IPS-18a (cell line): ENCODE data around the gene POLD3.
"Not testable (repeated sequence)": the region's sequence is repeated elsewhere in the genome, so short reads cannot be mapped to it uniquely, and the experiment has no call there.

Source experiments
- H3K27ac ChIP-seq: one replicate; pipeline ENCODE4 v1.5.1; 2013; ENCODE audit warnings: low read length
- H3K27me3 ChIP-seq: one replicate; pipeline ENCODE4 v1.6.1; 2013; ENCODE audit warnings: mild to moderate bottlenecking, low read length; ENCODE audit not compliant: control insufficient read depth, insufficient read depth
- H3K36me3 ChIP-seq: one replicate; pipeline ENCODE4 v1.6.1; 2013; ENCODE audit warnings: low read depth, low read length; ENCODE audit not compliant: control insufficient read depth
- H3K4me1 ChIP-seq: one replicate; pipeline ENCODE4 v1.6.1; 2013; ENCODE audit warnings: low read depth, low read length; ENCODE audit not compliant: control insufficient read depth
- H3K4me3 ChIP-seq: one replicate; pipeline ENCODE4 v1.5.1; 2013; ENCODE audit warnings: low read length
- H3K9ac ChIP-seq: one replicate; pipeline ENCODE4 v1.6.1; 2013; ENCODE audit warnings: mild to moderate bottlenecking, low read length, moderate library complexity
- H3K9me3 ChIP-seq: one replicate; pipeline ENCODE4 v1.6.1; 2013; ENCODE audit warnings: low read depth, low read length; ENCODE audit not compliant: control insufficient read depth

POLD3 gene

DNA sequence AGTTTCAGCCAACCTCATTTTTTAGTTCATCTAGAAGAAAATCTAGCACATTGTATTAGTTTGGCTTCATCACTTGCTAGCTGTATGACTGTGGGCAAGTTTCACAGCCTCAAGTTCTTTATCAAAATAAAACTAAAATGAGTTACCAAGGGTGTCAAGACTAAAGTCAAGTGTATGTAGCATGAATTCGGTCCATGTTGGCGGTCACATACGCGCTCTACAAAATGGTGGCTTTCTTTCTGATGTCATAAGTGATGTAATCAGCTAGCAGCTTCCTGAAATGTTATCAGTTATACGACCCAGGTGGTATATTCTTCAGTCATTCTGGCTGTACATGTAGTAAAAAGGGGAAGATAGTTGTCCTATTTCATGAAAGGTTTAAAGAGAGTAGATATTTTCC is 50.5 kb downstream of the POLD3 start:
- no peaks in the 10 kb centered on the region for H3K9me3 ChIP-seq
- H3K4me3 ChIP-seq = no peak overlapping the region
- no peak overlapping the region for H3K27ac ChIP-seq
- no peak overlapping the region for H3K9ac ChIP-seq
- peaks cover 7% of the 10 kb centered on the region for H3K4me1 ChIP-seq
- peaks cover 35% of the 10 kb centered on the region for H3K36me3 ChIP-seq
- no peaks in the 10 kb centered on the region for H3K27me3 ChIP-seq

DNA sequence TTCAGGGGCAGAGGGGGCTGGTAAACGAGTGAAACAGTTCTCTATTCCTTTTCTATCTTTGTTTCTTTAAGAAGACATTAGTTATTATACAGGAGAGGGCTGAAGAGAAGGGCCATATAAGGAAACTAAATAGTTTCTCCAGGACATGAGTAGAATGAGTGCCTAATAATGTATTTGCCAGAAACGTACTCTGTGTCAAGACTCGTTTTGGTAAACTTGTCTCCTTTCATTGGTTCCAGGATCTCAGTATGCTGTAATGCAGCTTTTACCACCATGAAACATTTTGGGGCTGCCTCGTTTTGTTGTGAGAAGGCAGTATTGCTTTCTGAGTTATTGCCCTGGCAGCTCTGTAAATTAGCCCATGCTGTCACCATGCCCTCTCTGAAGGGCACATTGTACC is 51.7 kb downstream of the POLD3 start:
- no peaks in the 10 kb centered on the region for H3K9me3 ChIP-seq
- H3K36me3 ChIP-seq = peaks cover 26% of the 10 kb centered on the region
- H3K27ac ChIP-seq = no peak overlapping the region
- no peaks in the 10 kb centered on the region for H3K27me3 ChIP-seq
- no peak overlapping the region for H3K4me3 ChIP-seq
- peaks cover 7% of the 10 kb centered on the region for H3K4me1 ChIP-seq
- no peak overlapping the region for H3K9ac ChIP-seq

DNA sequence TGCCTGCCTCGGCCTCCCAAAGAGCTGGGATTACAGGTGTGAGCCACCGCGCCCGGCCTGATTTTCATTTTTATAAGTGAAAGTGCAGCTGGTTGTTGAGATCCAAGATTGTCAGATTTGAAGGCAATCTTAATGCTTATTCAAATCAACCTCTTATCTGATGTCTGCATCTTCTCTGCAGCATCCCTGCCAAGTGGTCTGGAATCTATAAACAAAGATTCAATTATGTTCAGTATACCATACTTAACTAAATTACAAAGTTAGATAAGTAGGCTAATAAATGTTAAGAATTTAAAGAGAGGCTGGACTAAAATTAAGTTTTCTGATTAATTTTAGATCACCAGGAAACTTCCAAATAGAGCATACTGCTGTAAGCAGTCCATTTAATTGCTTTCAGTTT is 53.8 kb downstream of the POLD3 start:
- Histone ChIP-seq H3K4me1 (peaks cover 7% of the 10 kb centered on the region), H3K9me3 (no peaks in the 10 kb centered on the region), H3K27me3 (no peaks in the 10 kb centered on the region), H3K36me3 (peaks cover 16% of the 10 kb centered on the region), H3K9ac (no peak overlapping the region), H3K27ac (no peak overlapping the region), H3K4me3 (no peak overlapping the region)

DNA sequence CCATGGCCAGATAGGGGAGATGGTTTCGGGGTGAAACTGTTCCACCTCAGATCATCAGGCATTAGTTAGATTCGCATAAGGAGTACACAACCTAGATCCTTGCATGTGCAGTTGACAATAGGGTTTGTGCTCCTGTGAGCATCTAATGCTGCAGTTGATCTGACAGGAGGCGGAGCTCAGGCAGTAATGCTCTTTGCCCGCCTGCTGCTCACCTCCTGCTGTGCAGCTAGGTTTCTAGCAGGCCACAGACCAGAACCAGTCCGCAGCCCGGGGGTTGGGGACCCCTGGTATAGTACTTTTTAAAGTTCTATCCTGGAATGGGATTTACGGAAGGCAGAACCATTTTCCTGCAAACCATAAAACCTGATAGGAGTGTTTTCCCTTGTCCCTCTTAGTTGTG is 54.6 kb downstream of the POLD3 start:
- no peaks in the 10 kb centered on the region for H3K27me3 ChIP-seq
- H3K9ac ChIP-seq = no peak overlapping the region
- H3K9me3 ChIP-seq = no peaks in the 10 kb centered on the region
- H3K27ac ChIP-seq = no peak overlapping the region
- peaks cover 9% of the 10 kb centered on the region for H3K36me3 ChIP-seq
- H3K4me3 ChIP-seq = no peak overlapping the region
- peaks cover 7% of the 10 kb centered on the region for H3K4me1 ChIP-seq

DNA sequence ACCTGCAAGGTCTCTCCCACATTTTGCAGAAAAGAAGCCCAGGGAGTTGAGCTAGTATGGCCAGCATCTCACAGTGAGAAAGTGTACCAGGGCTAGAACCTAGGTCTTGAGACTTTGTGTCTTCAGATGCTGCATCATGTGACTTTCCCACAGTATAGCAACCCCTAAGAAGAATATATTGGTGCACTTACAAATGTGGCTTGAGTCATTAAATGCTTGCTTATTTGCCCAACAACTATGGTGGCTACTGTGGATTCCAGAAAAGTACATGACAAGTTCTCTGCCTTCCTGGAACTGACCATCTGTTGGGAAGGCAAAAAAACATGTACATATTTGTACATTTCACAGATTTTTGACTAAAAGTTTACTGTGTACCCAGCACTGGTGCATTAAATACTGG is 55.0 kb downstream of the POLD3 start:
- peaks cover 7% of the 10 kb centered on the region for H3K4me1 ChIP-seq
- no peak overlapping the region for H3K4me3 ChIP-seq
- H3K9me3 ChIP-seq = no peaks in the 10 kb centered on the region
- no peaks in the 10 kb centered on the region for H3K27me3 ChIP-seq
- H3K36me3 ChIP-seq = peaks cover 8% of the 10 kb centered on the region
- no peak overlapping the region for H3K27ac ChIP-seq
- no peak overlapping the region for H3K9ac ChIP-seq

DNA sequence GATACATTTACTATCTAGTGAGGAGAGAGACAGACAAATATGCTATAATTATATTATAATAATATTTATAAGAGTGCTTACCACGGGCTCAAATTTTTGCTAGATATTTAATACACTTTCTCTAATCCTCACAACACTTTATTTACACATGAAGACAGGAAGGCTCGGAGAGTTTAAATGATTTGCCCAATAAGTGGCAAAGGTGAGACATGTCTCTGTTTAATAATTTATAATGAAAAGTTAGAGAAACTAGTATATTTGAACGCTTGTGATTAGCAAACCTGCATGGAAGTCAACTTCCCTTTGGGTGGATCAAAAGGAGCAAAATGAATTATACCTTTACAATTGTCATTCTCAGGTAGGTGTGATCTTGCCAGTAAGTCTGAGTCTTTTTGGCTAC is 55.4 kb downstream of the POLD3 start:
- Histone ChIP-seq H3K4me3 (no peak overlapping the region), H3K9me3 (no peaks in the 10 kb centered on the region), H3K9ac (no peak overlapping the region), H3K27me3 (no peaks in the 10 kb centered on the region), H3K27ac (no peak overlapping the region), H3K36me3 (peaks cover 8% of the 10 kb centered on the region), H3K4me1 (peaks cover 7% of the 10 kb centered on the region)

DNA sequence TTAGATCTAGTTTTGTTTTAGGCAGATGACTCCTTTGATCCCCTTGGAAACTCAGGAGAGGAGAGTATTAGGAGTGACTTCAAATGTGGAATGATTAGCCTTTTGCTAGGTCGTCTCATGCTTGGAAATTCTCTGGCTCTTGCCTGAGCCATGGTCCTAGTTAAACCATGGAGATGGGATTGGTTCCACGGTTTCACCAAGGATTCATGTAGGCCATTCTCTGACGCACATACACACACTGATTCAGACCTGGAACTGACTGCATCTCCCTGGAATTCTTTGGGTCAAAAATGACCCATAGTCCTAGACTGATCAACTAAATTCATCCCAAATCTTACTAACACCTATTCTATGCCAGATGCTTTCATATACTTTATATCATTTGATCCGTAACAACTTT is 56.5 kb downstream of the POLD3 start:
- Histone ChIP-seq H3K4me3 (no peak overlapping the region), H3K9me3 (no peaks in the 10 kb centered on the region), H3K9ac (no peak overlapping the region), H3K27ac (no peak overlapping the region), H3K27me3 (no peaks in the 10 kb centered on the region), H3K4me1 (peaks cover 7% of the 10 kb centered on the region), H3K36me3 (peaks cover 6% of the 10 kb centered on the region)

DNA sequence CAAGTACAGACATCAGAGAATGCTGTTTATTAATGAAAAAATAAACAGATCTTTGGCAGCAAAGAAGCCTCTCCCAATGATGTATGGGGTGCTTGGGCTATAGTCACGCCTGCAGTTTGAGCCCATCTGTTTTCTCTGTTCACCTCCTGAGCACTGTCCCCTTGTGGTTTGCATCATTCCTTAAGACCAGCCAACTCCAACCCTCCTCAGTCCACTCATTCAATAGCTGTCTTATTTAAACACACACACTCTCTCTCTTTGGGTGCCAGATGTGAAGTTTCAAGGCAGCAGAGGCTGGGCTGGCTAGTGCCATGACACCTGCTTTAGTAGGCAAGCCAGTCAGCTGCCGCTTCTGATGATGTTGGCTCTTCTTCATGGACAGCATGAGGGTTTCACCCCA is 58.1 kb downstream of the POLD3 start:
- no peaks in the 10 kb centered on the region for H3K9me3 ChIP-seq
- no peak overlapping the region for H3K9ac ChIP-seq
- H3K27me3 ChIP-seq = no peaks in the 10 kb centered on the region
- H3K36me3 ChIP-seq = peaks cover 6% of the 10 kb centered on the region
- H3K4me1 ChIP-seq = peaks cover 7% of the 10 kb centered on the region
- no peak overlapping the region for H3K4me3 ChIP-seq
- H3K27ac ChIP-seq = no peak overlapping the region

DNA sequence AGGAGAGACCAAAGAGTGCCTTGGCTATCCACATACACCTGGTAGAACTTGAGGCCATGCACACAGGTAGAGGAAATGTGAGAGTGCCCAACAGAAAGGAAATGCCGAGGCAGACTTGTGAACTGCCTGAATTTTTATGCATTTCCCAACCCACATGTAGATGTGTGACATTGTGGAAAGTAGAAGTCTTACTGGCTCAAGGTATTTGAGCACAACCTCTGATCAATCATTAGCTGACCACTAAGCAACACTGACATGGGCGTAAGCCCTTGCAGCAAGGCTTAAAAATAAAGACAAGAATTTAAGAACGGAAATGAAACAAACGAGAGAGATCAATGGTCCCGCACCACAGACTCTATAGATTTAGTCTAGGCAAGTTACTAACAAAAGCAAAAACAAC is 62.6 kb downstream of the POLD3 start:
- H3K27ac ChIP-seq = no peak overlapping the region
- H3K9ac ChIP-seq = no peak overlapping the region
- no peaks in the 10 kb centered on the region for H3K9me3 ChIP-seq
- no peaks in the 10 kb centered on the region for H3K4me1 ChIP-seq
- no peak overlapping the region for H3K4me3 ChIP-seq
- peaks cover 6% of the 10 kb centered on the region for H3K36me3 ChIP-seq
- H3K27me3 ChIP-seq = no peaks in the 10 kb centered on the region

DNA sequence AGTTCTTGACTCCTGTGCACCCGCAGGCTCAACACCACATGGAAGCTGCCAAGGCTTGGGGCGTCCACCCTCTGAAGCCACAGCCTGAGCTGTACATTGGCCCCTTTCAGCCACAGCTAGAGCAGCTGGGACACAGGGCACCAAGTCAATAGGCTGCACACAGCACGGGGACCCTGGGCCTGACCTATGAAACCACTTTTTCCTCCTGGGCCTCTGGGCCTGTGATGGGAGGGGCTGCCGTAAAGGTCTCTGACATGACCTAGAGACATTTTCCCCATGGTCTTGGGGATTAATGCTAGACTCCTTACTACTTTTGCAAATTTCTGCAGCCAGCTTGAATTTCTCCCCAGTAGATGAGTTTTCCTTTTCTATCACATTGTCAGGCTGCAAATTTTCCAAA is 66.7 kb downstream of the POLD3 start:
- not testable (repeated sequence) for H3K9me3 ChIP-seq, H3K27ac ChIP-seq, H3K4me3 ChIP-seq, H3K36me3 ChIP-seq, H3K4me1 ChIP-seq, H3K9ac ChIP-seq, H3K27me3 ChIP-seq

DNA sequence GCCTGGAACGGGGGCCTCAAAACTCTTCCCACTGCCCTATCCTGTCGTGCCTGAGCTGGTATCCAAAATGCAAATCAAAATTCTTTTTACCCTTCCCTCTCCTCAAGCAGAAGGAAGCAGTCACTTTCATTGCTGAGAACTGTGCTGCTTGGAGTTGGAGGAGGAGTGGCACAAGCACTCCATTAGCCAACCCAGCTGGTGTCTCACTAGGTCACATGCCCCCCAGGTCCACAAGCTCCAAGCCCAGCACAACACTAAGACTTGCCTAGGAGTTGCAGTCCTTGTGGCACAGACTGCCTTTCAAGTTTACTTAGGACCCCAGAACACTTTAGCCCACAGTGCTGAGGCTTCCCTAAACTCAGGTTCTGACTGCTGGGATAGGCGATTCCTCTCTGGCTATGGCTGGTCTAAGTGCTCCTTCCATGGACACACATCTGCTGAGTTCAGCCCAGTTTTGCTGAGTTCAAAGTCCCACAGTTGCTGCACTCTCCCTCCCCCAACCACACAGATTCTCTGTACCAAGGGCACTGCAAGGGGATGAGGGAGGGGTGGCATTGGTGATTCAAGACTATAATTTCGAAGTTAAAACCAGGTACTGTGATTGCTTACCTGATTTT is 70.2 kb downstream of the POLD3 start:
- Histone ChIP-seq H3K36me3 (no peaks in the 10 kb centered on the region), H3K4me3 (no peak overlapping the region), H3K9me3 (no peaks in the 10 kb centered on the region), H3K27ac (no peak overlapping the region), H3K4me1 (peaks cover 7% of the 10 kb centered on the region), H3K27me3 (no peaks in the 10 kb centered on the region), H3K9ac (no peak overlapping the region)

DNA sequence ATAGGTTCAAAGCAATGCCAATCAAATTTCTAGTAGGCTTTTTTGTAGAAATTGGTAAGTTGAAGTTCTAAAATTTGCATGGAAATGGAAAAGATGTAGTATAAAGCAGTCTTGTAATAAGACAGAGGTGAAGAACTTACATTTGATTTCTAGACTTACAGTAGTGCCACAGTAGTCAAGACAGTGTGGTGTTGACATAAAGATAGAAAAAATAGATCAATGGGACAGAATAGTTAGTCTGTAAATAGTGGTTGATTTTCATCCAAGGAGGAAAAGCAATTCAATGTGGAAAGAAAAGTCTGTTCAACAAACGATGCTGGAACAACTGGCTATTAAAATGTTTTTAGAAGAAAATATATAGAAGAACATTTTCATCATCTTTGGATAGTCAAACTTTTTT is 70.9 kb downstream of the POLD3 start:
- Histone ChIP-seq H3K9me3 (no peaks in the 10 kb centered on the region), H3K27ac (no peak overlapping the region), H3K4me1 (peaks cover 7% of the 10 kb centered on the region), H3K27me3 (no peaks in the 10 kb centered on the region), H3K9ac (no peak overlapping the region), H3K4me3 (no peak overlapping the region), H3K36me3 (no peaks in the 10 kb centered on the region)
